Measurements from ENCODE around the gene TWNK. TPM values are rescaled to one million over a fixed set of nuclear protein-coding genes. Genes with fewer than 3 reads are reported as not detected.

The TWNK gene
- total RNA-seq, 1 experiment from 2014 or later, result 38.7 TPM

DNA sequence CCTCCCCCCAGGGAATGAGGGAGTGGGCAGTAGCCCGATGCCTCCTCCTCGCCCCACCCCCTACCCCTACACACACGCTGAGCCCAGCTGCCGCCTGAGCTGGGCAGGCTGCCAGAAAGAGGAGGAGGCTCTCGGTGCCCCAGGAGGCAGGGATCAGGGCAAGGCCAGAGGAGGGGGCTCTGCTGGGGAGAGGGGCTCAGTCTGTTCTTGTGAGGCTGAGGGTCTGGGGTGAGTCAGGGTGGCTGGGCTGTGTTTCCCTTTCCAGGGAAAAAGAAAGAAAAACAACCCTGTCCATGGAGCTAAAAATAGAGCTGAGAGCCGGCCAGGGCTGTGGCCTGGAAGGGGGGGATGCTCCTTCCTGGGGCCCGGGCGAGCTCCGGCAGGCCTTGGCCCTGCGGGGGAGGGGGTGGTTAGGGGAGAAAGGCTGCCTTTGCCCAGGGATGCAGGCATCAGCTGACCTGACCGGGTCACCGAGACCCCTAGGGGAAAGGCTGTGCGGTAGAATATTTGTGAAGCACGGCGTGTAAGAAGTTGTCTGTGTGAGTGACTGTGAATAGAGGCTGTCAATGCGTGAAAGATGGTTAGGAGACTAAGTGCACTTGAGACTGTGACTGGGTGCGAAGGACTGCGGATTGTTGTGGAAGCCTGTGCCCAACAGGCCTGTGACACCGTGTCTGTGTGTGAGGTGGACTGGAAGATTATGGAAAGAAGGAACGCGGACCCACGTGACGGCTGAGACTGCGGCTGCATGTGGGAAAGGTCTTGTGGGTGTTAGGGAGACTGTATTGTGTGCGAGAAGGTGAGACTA lies 11.0 kb downstream of the TWNK start:
- Histone ChIP-seq H3K79me1 (ENCODE audit: insufficient read depth, low read depth, low read length, poor library complexity, severe bottlenecking) (no peaks in the 10 kb centered on the region), H3K27me3 (ENCODE audit: insufficient read depth, low read length) (no peaks in the 10 kb centered on the region), H3K27ac (ENCODE audit: insufficient read length, low read depth, low read length) (peak overlapping the region; percentile 14), H3K18ac (ENCODE audit: insufficient read length, low read depth, low read length) (peak overlapping the region; percentile 52), H2AK5ac (ENCODE audit: insufficient read length, low read length) (no peak overlapping the region), H3K23me2 (ENCODE audit: insufficient read length, low read depth, low read length, poor library complexity, severe bottlenecking) (peaks cover 33% of the 10 kb centered on the region), H4K91ac (ENCODE audit: insufficient read length, low read depth, low read length) (no peak overlapping the region), H2BK5ac (ENCODE audit: insufficient read length, low read length) (no peak overlapping the region), H3K4me1 (ENCODE audit: insufficient read depth, low read length) (peaks cover 2% of the 10 kb centered on the region; the same call in 1 of the 2 replicates), H2BK15ac (ENCODE audit: low read depth, low read length) (no peak overlapping the region), H4K20me1 (ENCODE audit: control insufficient read depth, insufficient read depth, insufficient read length) (no peaks in the 10 kb centered on the region), H3K9ac (ENCODE audit: extremely low read depth, insufficient read length, low read length) (peak overlapping the region; percentile 62), H2BK20ac (ENCODE audit: low read depth, low read length, poor library complexity, severe bottlenecking) (no peak overlapping the region), H3K4ac (ENCODE audit: low read depth, low read length) (no peak overlapping the region), H4K8ac (replicated peaks; ENCODE audit: insufficient read length, low read depth, low read length) (no peak overlapping the region), H4K5ac (ENCODE audit: insufficient read length, low read depth, low read length) (no peak overlapping the region), H2AFZ (ENCODE audit: low read length) (no peak overlapping the region), H3K79me2 (ENCODE audit: insufficient read depth, low read length) (no peaks in the 10 kb centered on the region; the same call in 1 of the 2 replicates), H2BK12ac (ENCODE audit: insufficient read length, low read depth, low read length) (no peak overlapping the region), H3K9me3 (ENCODE audit: control insufficient read depth, low read depth, low read length) (no peaks in the 10 kb centered on the region), H2BK120ac (ENCODE audit: low read depth, low read length, poor library complexity, severe bottlenecking) (no peak overlapping the region), H3K14ac (ENCODE audit: insufficient read depth, low read length) (peak overlapping the region; percentile 49; the same call in 1 of the 2 replicates), H3K56ac (ENCODE audit: insufficient read length, low read depth, low read length) (no peak overlapping the region), H3K4me2 (ENCODE audit: insufficient read depth, insufficient read length, low read length) (peak overlapping the region; percentile 98), H3K23ac (ENCODE audit: insufficient read length, low read depth, low read length) (no peak overlapping the region), H3T11ph (ENCODE audit: low read length) (no peak overlapping the region)
- H3K4me1 Mint-ChIP-seq, result peaks cover 35 to 39% of the 10 kb centered on the region in 2 experiments
- H3K36me3 Mint-ChIP-seq (ENCODE audit: insufficient read depth in 1 of 3, low read depth in 3 of 3), result peaks cover 19 to 28% (median 23%) of the 10 kb centered on the region in 3 experiments
- peak overlapping the region; percentile 71 to 90 (median 89) for H3K27ac Mint-ChIP-seq
- no peaks in the 10 kb centered on the region for H3K27me3 Mint-ChIP-seq (ENCODE audit: low read depth)
- no CpG with 5 or more reads among the region's 25 CpGs for WGBS (ENCODE audit: extremely low coverage, insufficient read length, low lambda C conversion rate)
- H3K9me3 Mint-ChIP-seq, result no peaks in the 10 kb centered on the region; a peak in 2 of 5 replicates
- peak overlapping the region; percentile 72 to 84 for H3K4me3 Mint-ChIP-seq
- TF ChIP-seq, protein P1, sequence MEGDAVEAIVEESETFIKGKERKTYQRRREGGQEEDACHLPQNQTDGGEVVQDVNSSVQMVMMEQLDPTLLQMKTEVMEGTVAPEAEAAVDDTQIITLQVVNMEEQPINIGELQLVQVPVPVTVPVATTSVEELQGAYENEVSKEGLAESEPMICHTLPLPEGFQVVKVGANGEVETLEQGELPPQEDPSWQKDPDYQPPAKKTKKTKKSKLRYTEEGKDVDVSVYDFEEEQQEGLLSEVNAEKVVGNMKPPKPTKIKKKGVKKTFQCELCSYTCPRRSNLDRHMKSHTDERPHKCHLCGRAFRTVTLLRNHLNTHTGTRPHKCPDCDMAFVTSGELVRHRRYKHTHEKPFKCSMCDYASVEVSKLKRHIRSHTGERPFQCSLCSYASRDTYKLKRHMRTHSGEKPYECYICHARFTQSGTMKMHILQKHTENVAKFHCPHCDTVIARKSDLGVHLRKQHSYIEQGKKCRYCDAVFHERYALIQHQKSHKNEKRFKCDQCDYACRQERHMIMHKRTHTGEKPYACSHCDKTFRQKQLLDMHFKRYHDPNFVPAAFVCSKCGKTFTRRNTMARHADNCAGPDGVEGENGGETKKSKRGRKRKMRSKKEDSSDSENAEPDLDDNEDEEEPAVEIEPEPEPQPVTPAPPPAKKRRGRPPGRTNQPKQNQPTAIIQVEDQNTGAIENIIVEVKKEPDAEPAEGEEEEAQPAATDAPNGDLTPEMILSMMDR (conservative IDR thresholded peaks at IDR 0.05), result no peak
- DNase-seq, result peak; percentile 80
